Kidney epithelial cell (primary cell): Measurements from ENCODE around the gene FOXP1. TPM values are rescaled to one million over a fixed set of nuclear protein-coding genes. Genes with fewer than 3 reads are reported as not detected.

Source experiments
- DNase-seq: peaks from one replicate; pipeline ENCODE4 v3.0.0-alpha.2; 2010; ENCODE audit warnings: low read depth
- H3K27me3 ChIP-seq: 2 replicates; pipeline ENCODE4 v1.6.0; 2011; ENCODE audit warnings: low read length; ENCODE audit not compliant: control insufficient read depth, insufficient read depth
- H3K36me3 ChIP-seq: 2 replicates; pipeline ENCODE4 v1.5.1; 2011; ENCODE audit warnings: low read length; ENCODE audit not compliant: control insufficient read depth, insufficient read depth
- H3K4me3 ChIP-seq: 2 replicates; pipeline ENCODE4 v1.5.1; 2011; ENCODE audit warnings: low read depth, mild to moderate bottlenecking, control low read depth, low read length
- total RNA-seq: library from RNA; depleted of rRNA; stranded (reverse); fragments of >200 nt; gene quantifications from 2 replicates; pipeline ENCODE4 v1.2.3, GENCODE V29; 2015
- TF ChIP-seq, protein P1 (sequence below): IDR thresholded peaks from 2 replicates; pipeline ENCODE4 v1.5.1; 2011; ENCODE audit warnings: mild to moderate bottlenecking, moderate library complexity, low read length, control low read depth, inconsistent platforms; ENCODE audit not compliant: insufficient read depth, poor library complexity, severe bottlenecking

FOXP1 gene
- total RNA-seq, 1 donor from 2014 or later = 75.0 TPM

DNA sequence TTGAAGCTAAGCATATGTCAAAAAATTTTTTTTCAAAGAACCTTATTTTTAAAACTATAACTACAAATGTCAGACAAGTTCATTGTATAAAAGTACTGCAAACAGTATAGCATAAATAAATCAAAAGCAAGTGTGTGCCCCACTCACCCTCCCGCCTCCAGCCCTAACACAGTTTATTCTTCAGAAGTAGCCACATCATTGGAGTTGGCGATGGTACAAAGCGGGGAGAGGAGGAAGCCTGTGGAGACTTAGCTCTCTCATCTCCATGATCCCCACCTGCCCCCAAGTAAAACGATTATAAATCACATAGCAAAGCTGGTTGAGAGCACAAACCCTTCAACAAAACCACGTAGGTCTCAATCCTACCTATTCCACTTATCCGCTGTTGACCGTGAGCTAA, 33.6 kb downstream of the FOXP1 start:
- Histone ChIP-seq H3K4me3 (no peak overlapping the region), H3K36me3 (no peaks in the 10 kb centered on the region), H3K27me3 (no peaks in the 10 kb centered on the region)
- no peak for DNase-seq
- TF ChIP-seq, protein P1, sequence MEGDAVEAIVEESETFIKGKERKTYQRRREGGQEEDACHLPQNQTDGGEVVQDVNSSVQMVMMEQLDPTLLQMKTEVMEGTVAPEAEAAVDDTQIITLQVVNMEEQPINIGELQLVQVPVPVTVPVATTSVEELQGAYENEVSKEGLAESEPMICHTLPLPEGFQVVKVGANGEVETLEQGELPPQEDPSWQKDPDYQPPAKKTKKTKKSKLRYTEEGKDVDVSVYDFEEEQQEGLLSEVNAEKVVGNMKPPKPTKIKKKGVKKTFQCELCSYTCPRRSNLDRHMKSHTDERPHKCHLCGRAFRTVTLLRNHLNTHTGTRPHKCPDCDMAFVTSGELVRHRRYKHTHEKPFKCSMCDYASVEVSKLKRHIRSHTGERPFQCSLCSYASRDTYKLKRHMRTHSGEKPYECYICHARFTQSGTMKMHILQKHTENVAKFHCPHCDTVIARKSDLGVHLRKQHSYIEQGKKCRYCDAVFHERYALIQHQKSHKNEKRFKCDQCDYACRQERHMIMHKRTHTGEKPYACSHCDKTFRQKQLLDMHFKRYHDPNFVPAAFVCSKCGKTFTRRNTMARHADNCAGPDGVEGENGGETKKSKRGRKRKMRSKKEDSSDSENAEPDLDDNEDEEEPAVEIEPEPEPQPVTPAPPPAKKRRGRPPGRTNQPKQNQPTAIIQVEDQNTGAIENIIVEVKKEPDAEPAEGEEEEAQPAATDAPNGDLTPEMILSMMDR = no peak

DNA sequence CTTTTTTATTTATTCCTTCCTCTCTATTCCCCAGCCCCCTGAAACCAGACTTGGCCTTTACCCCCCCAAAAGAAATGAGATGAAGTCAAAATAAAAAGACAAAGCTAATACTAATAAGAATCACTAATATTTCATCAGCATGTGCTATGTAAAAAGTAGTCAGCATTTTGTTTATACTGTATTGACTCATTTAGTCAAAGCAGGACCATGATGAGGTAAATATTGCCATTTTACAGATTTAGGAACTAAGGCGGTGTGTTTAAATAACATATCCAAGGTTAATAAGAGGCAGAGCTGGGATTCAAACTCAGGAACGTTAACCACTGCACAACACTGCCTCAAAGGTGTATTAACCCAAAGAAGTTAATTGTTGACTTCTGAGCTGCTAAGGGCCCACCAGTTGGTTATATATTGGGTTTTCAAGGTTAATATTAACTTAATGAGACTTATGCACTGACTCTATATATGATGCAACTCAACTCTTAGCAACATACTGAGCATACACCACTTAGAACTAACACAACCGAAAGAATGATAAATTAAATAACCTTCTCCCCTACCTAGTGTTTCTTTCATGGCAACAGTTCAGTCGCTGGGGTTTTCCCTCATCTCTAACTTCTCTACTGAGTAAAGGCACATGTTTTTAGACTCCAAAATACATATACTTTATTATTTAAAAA, 34.7 kb downstream of the FOXP1 start:
- no peak overlapping the region for H3K4me3 ChIP-seq
- peak; percentile 73 for DNase-seq
- H3K27me3 ChIP-seq = no peaks in the 10 kb centered on the region
- no peaks in the 10 kb centered on the region for H3K36me3 ChIP-seq
- TF ChIP-seq, protein P1 = no peak

GRCh38 chr3:71547249-71548198, 36.0 kb downstream of the FOXP1 start:
- TF ChIP-seq, protein P1 = no peak
- H3K27me3 ChIP-seq = no peaks in the 10 kb centered on the region
- no peak for DNase-seq

GRCh38 chr3:71546821-71547220, 36.7 kb downstream of the FOXP1 start:
- TF ChIP-seq, protein P1 = no peak
- H3K36me3 ChIP-seq = no peaks in the 10 kb centered on the region
- no peak for DNase-seq
- no peaks in the 10 kb centered on the region for H3K27me3 ChIP-seq
- no peak overlapping the region for H3K4me3 ChIP-seq

More at GRCh38 chr3:71547249-71548198, 36.0 kb downstream of the FOXP1 start:
- no peak overlapping the region for H3K4me3 ChIP-seq
- no peaks in the 10 kb centered on the region for H3K36me3 ChIP-seq

DNA sequence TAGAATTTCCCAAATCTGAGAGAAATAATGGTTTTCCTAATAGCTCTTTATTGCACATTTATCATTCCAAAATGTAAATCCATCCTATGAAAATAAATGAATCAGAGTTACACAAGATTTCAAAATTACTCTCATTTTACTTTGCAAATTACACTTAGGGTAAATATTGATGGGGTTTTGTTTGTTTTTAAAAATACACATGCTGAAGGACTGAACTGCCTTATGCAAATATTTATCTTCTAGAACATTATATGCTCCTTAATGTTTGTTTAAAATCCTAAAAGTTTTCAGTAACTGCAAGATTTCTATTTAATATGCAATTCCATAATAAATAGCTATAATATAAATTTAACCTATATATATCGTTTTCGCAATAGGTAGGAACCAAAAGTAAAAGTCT, 38.2 kb downstream of the FOXP1 start:
- H3K36me3 ChIP-seq = no peaks in the 10 kb centered on the region
- DNase-seq = no peak
- H3K4me3 ChIP-seq = no peak overlapping the region
- TF ChIP-seq, protein P1 = no peak
- no peaks in the 10 kb centered on the region for H3K27me3 ChIP-seq
